Epidermal melanocyte (primary cell): ENCODE data around the gene IL25.
"Not testable (repeated sequence)": the region's sequence is repeated elsewhere in the genome, so short reads cannot be mapped to it uniquely, and the experiment has no call there.

Experiments used
- DNase-seq: peaks from one replicate; pipeline ENCODE4 v3.0.0; 2011; ENCODE audit warnings: low spot score; ENCODE audit not compliant: insufficient read length

IL25 gene

GRCh38 chr14:23388996-23389395, 16.4 kb downstream of the IL25 start:
- no peak for DNase-seq

DNA sequence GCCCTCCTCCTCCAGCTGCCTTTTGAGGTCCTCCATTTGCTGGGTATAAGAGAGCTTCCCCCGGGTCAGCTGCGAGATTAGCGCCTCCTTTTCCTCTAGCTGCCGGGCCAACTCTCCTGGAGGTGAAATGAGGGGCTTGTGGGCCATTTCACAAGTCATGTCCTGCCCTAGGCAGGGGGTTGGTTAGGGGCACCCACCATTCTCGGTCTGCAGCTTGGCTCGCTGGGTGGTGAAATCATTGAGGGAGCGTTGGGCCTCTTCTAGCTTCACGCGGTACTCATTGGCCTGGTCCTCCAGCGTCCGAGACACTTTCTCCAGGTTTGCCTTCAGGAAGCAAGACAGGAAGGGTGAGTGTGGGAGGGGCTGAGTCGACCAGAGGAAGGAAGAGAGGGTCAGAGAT, 16.8 kb downstream of the IL25 start:
- no peak for DNase-seq

DNA sequence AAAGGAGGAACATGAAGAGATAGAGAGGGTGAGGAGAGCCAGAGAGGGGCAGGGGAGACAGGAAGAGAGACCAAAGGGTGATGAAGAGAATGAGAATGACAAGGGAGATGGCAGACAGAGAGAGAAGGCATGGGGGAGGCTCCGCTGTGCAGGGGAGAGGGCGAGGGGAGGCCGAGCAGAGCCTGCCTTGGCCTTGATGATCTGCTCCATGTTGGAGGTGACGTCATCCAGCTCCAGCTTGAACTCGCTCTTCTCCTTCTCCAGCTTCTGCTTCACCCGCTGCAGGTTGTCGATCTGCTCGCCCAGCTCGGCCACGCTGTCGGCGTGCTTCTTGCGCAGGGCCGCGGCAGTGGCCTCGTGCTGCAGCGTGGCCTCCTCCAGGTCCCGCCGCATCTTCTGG, 17.3 kb downstream of the IL25 start:
- DNase-seq, result not testable (repeated sequence)

DNA sequence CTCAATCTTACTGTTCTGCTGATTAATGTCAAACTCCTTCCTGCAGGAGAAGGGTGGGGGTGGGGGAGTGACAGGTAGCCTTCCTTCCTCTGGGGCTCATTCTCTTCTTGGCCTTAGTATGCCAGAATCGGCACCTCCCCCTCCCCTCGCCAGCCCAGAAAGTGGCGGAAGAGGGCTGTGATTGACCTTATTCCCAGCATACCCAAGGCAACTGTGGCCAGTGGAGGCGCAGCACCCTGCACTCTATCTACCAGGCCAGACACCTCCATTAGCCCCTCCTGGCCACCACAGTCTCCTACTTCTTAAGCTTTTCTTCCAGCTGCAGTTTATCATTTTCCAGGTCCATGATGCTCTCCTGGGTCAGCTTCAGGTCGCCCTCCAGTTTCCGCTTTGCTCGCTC, 20.0 kb downstream of the IL25 start:
- no peak for DNase-seq

GRCh38 chr14:23396126-23396525, 23.5 kb downstream of the IL25 start:
- no peak for DNase-seq

DNA sequence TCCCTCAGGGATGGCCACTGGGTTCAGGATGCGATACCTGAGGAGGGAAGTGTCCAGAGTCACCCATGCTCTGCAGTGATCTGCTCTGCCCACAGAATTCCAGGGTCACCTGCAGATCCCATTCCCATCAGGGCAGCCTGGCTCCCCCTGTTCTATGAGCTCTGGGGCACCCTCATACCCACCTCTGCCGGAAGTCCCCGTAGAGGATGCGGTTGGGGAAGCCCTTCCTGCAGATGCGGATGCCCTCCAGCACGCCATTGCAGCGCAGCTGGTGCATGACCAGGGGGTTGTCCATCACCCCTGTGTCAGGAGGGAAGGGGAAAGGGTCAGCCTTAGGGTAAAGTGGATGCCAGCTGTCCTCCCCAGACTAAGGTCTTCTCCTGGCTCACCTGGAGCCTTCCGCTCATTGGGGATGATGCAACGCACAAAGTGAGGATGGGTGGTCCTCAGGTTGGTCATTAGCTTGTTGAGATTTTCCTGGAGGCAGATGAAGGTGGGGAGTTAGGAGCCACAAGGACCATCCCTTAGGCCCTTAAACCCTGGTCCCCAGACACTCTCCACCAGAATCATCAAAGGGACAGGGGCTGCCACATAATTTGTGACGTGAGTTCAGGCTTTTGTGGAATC, 24.3 kb downstream of the IL25 start:
- no peak for DNase-seq

- no peak for DNase-seq
Measured at GRCh38 chr14:23398348-23398747, 25.7 kb downstream of the IL25 start.

DNA sequence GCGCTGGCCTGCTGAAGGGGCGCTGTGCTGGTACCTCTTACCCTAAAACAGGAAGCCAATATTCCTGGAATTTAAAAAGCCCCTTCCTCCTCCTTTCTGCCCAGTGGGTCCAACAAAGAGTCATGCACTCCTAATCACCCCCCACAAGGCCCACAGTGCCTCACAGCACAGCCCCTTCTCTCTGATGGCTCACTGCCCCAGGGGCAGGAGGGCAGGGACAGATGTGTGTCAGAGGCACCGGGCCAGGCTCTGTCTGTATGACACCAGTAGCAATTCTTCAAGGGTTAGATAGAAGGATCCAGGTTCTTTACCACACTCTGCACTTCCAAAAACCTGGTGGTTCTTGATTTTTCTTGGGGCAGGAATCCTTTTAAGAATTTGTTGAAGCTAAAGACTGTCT, 26.5 kb downstream of the IL25 start:
- no peak for DNase-seq

DNA sequence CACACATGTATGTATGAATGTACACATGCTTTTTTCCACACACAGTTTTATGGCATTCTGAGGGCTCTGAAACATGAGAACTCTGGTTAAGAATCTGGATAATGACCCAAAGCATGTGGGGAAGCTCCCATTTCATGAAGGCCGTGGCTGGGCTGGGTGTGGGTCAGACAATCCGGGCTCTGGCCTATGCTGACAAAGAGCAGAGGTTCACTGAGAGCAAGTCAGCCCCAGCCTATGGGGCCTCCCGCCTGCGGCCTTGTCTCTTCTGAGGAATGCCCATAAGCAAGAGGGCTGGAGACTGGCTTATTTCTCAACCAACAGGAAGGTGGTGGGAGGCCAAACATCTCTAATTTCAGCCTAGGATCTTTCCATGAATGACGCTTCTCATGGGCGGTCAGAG, 27.0 kb downstream of the IL25 start:
- DNase-seq, result no peak

- DNase-seq, result not testable (repeated sequence)
Measured at GRCh38 chr14:23400496-23401149, 28.0 kb downstream of the IL25 start.

DNA sequence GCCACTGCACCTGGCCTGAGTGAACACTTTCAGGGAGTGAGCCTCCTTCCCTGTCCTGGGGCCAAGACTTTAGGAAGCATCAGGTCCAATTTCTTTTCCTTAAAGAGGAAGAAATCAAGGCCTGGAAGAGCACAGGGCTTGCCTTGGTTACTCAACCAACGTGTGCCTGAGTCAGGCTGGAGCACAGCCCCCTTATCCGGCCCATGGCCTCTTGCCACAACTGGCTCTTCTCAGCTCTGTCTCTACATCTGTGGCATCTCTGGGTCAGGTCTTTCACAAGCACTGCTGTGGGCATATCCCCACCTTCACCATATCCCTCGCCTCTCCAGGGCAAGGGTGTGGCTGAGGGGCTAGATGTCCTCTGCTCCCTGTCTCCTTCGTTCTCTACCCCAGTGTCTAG, 28.7 kb downstream of the IL25 start:
- no peak for DNase-seq

GRCh38 chr14:23402296-23403138, 29.9 kb downstream of the IL25 start:
- no peak for DNase-seq

- DNase-seq, result no peak
Measured at GRCh38 chr14:23403139-23403438, 30.5 kb downstream of the IL25 start.

GRCh38 chr14:23403908-23404307, 31.3 kb downstream of the IL25 start:
- DNase-seq, result no peak

GRCh38 chr14:23404331-23404900, 31.8 kb downstream of the IL25 start:
- DNase-seq, result no peak

GRCh38 chr14:23405096-23405495, 32.5 kb downstream of the IL25 start:
- DNase-seq, result no peak

DNA sequence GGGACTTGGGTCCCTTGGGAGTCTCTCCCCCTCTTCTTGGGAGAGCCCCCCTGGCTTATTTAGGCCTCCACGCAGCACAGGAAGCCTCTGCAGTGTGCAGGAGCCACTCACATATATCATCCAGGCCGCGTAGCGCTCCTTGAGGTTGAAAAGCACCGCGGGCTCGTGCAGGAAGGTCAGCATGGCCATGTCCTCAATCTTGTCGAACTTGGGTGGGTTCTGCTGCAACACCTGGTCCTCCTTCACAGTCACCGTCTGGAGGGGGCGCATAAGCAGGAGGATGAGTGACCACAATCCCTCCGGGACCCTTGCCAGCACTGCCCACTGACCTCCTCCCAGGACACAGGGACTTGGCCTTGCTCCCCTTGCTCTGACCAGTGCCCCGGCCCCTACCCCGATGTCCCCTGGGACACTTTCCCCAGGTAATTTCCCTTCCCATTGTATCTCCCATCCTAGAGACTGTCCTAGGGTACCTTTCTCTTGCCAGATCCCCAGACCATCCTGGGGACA, 33.0 kb downstream of the IL25 start:
- no peak for DNase-seq

DNA sequence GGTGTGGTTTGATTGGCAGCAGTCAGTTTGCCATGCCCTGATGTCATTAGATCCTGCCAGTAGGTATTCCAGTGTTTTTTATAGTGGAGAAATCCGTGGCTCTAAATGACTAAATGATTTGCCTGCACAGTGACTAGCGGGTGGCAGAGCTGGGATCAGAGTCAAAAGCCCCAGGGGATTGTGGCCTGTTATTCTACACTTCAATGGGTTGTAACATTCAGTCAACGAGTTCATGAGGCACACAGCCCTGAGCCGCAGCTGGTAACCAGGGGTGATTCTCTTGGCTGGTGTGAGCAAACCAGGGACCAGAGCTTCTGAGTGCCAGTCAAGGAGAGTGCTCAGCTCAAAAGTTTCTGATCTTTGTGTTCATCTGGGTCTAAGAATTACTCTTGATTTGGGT, 33.6 kb downstream of the IL25 start:
- no peak for DNase-seq

- no peak for DNase-seq
Measured at GRCh38 chr14:23406725-23407355, 34.2 kb downstream of the IL25 start.

DNA sequence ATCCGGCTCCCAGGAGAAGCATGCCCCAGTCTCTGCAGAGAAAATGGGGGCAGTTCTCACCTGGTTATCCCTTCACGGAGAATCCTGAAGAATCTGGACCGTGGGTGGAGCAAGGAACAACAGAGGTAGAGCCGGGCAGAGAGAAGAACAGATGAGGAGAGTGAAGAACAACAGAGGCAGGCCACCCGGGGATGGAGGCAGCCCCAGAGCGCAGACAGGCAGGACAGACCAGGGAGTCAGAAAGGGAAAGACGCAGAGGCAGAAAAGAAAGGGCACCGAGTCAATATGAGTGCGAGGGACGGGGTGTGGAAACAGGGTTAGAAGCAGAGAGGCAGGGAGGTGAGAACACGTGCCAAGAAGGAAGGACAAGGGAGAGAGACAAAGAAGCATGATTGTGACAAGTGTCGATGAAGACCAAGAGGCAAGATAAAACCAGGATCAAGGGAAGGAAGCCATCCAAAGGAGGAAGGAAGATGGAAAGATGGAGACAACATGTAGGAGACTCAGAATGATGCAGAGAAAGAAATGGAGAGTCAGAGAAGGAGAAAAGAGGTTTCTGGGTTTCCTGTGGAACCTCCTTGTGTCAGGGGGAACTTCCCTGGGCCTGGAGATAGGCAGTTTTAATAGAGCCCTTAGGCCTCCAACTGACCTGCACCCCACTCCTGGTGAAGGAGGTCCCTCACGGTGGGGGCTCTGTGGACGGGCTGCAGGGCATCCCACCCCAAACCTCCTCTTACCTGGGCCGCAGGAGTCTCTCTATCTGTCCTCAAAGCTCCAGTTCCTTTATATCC, 35.1 kb downstream of the IL25 start, which contains the start of gene MYH6:
MYH6 (minus strand) TSS at position 758 of the 791 bp plus-strand sequence. CDS start 1,050 bp downstream, outside the sequence.
- no peak for DNase-seq

- DNase-seq, result no peak
Measured at GRCh38 chr14:23408307-23408630, 35.7 kb downstream of the IL25 start.
